Liver (tissue), 9 donors: ENCODE data around the gene SEBOX. TPM values are rescaled to one million over a fixed set of nuclear protein-coding genes. Genes with fewer than 3 reads are reported as not detected.

Experiments used
- DNase-seq: peaks from one replicate; pipeline ENCODE4 v3.0.0-alpha.2; 2017; ENCODE audit warnings: low spot score
- H3K27ac ChIP-seq, 2 donors: one replicate each; pipeline ENCODE4 v1.7.0; 2013; ENCODE audit warnings: inconsistent platforms in 2 of 2, low read length in 2 of 2, control low read depth in 1 of 2, low read depth in 1 of 2, mild to moderate bottlenecking in 1 of 2
- H3K27me3 ChIP-seq, 4 donors: one replicate each; pipeline versions ENCODE4 v1.6.1 to v1.7.0; 2013; ENCODE audit warnings: low read length in 3 of 4, inconsistent platforms in 1 of 4, mild to moderate bottlenecking in 1 of 4, moderate library complexity in 1 of 4; ENCODE audit not compliant: control insufficient read depth in 4 of 4, insufficient read depth in 4 of 4
- H3K36me3 ChIP-seq, 4 donors: one replicate each; pipeline versions ENCODE4 v1.6.1 to v1.7.0; 2013; ENCODE audit warnings: low read length in 3 of 4, mild to moderate bottlenecking in 3 of 4, low read depth in 1 of 4, moderate library complexity in 1 of 4; ENCODE audit not compliant: control insufficient read depth in 4 of 4, insufficient read depth in 3 of 4
- H3K4me1 ChIP-seq, 4 donors: one replicate each; pipeline versions ENCODE4 v1.6.1 to v1.7.0; 2013; ENCODE audit warnings: low read length in 3 of 4, mild to moderate bottlenecking in 3 of 4, moderate library complexity in 1 of 4; ENCODE audit not compliant: control insufficient read depth in 4 of 4, insufficient read depth in 4 of 4
- H3K4me3 ChIP-seq, 3 donors: one replicate each; pipeline versions ENCODE4 v1.6.1 to v1.7.0; 2013; ENCODE audit warnings: low read length in 3 of 3, control low read depth in 1 of 3, low read depth in 1 of 3, mild to moderate bottlenecking in 1 of 3
- H3K9ac ChIP-seq, 2 donors: one replicate each; pipeline ENCODE4 v1.7.0; 2013; ENCODE audit warnings: low read length in 2 of 2, mild to moderate bottlenecking in 2 of 2, moderate library complexity in 2 of 2, control low read depth in 1 of 2, low read depth in 1 of 2
- H3K9me3 ChIP-seq, 4 donors: one replicate each; pipeline versions ENCODE4 v1.6.1 to v1.7.0; 2013; ENCODE audit warnings: low read length in 3 of 4; ENCODE audit not compliant: control insufficient read depth in 4 of 4
- ATF3 ChIP-seq: IDR thresholded peaks from 2 replicates; pipeline ENCODE4 v1.6.1; 2016; ENCODE audit warnings: antibody characterized with exemption
- EGR1 ChIP-seq, 2 donors: IDR thresholded peaks; 2 replicates each; pipeline ENCODE4 v1.6.1; 2016 to 2018; ENCODE audit warnings: antibody characterized with exemption in 2 of 2, low read depth in 2 of 2
- FOXA1 ChIP-seq: IDR thresholded peaks from 2 replicates; pipeline ENCODE4 v1.6.1; 2016; ENCODE audit warnings: antibody characterized with exemption
- FOXA2 ChIP-seq: IDR thresholded peaks from 2 replicates; pipeline ENCODE4 v1.6.1; 2016; ENCODE audit warnings: antibody characterized with exemption
- GABPA ChIP-seq, 2 donors: IDR thresholded peaks in 1 of 2; conservative IDR thresholded peaks in 1 of 2; 2 replicates each; pipeline ENCODE4 v1.6.1; 2016; ENCODE audit warnings: antibody characterized with exemption in 2 of 2, mild to moderate bottlenecking in 1 of 2, moderate library complexity in 1 of 2
- HNF4A ChIP-seq, 2 donors: conservative IDR thresholded peaks; 2 replicates each; pipeline ENCODE4 v1.6.1; 2016; ENCODE audit warnings: antibody characterized with exemption in 2 of 2, mild to moderate bottlenecking in 2 of 2
- HNF4G ChIP-seq: IDR thresholded peaks from 2 replicates; pipeline ENCODE4 v1.6.1; 2016; ENCODE audit warnings: antibody characterized with exemption
- JUND ChIP-seq, 2 donors: IDR thresholded peaks; 2 replicates each; pipeline ENCODE4 v1.6.1; 2016; ENCODE audit warnings: antibody characterized with exemption in 2 of 2
- MAX ChIP-seq: IDR thresholded peaks from 2 replicates; pipeline ENCODE4 v1.6.1; 2016; ENCODE audit warnings: antibody characterized with exemption
- NR2F2 ChIP-seq: IDR thresholded peaks from 2 replicates; pipeline ENCODE4 v1.6.1; 2016; ENCODE audit warnings: antibody characterized with exemption
- RAD21 ChIP-seq, 2 donors: IDR thresholded peaks; 2 replicates each; pipeline ENCODE4 v1.6.1; 2016; ENCODE audit warnings: antibody characterized with exemption in 2 of 2, mild to moderate bottlenecking in 2 of 2
- RXRA ChIP-seq, 2 donors: IDR thresholded peaks; 2 replicates each; pipeline ENCODE4 v1.6.1; 2017 to 2018; ENCODE audit warnings: antibody characterized with exemption in 2 of 2, mild to moderate bottlenecking in 1 of 2
- SP1 ChIP-seq: IDR thresholded peaks from 2 replicates; pipeline ENCODE4 v1.6.1; 2018; ENCODE audit warnings: antibody characterized with exemption, mild to moderate bottlenecking
- TAF1 ChIP-seq: conservative IDR thresholded peaks from 2 replicates; pipeline ENCODE4 v1.6.1; 2016; ENCODE audit warnings: antibody characterized with exemption, mild to moderate bottlenecking
- YY1 ChIP-seq: IDR thresholded peaks from 2 replicates; pipeline ENCODE4 v1.6.1; 2016; ENCODE audit warnings: antibody characterized with exemption, mild to moderate bottlenecking
- ZBTB33 ChIP-seq: IDR thresholded peaks from 2 replicates; pipeline ENCODE4 v1.6.1; 2016; ENCODE audit warnings: antibody characterized with exemption
- WGBS: extraction: QIAGEN DNeasy Blood & Tissue Kit; methylation state at CpG from one replicate; pipeline ENCODE4 v1.1.7; 2013; 5-methylcytosine and 5-hydroxymethylcytosine counted together
- polyA plus RNA-seq, 2 donors: library from polyadenylated mRNA; stranded (reverse) in 1 of 2; unstranded in 1 of 2; fragments of 200-250 nt in 1 of 2; fragments of >200 nt in 1 of 2; fragmentation: Nextera tagmentation in 1 of 2; extraction: Ambion mirVana in 1 of 2; gene quantifications; one replicate each; pipeline versions ENCODE4 v1.2.1 to v1.2.3, GENCODE V29; 2013 to 2015
- total RNA-seq, 2 donors: library from RNA; depleted of rRNA; stranded (reverse); fragments of >200 nt; gene quantifications; one replicate each; pipeline ENCODE4 v1.2.3, GENCODE V29; 2014
- TF ChIP-seq, protein P1 (sequence below): fragments of 150-350 bp; IDR thresholded peaks from 2 replicates; pipeline ENCODE4 v1.5.1; 2017; ENCODE audit warnings: improper control_type of control experiment, low read depth, low read length; ENCODE audit not compliant: missing input control
- TF ChIP-seq, protein P2 (sequence below): IDR thresholded peaks from 2 replicates; pipeline ENCODE4 v1.6.1; 2016; ENCODE audit warnings: antibody characterized with exemption, mild to moderate bottlenecking
- donor health status: healthy.
- donor health status: healthy.
- donor health status: healthy.
- donor health status: healthy.
- donor health status: healthy.

SEBOX gene
- total and polyA plus RNA-seq, 4 donors = 0.19 to 0.59 TPM; not detected in 2

- Histone ChIP-seq H3K9me3 (no peaks in the 10 kb centered on the region), H3K4me1 (no peaks in the 10 kb centered on the region), H3K9ac (no peak overlapping the region), H3K27ac (no peak overlapping the region), H3K27me3 (no peaks in the 10 kb centered on the region), H3K36me3 (peaks cover 2 to 19% (median 8%) of the 10 kb centered on the region in 4 donors), H3K4me3 (no peak overlapping the region)
- DNase-seq = no peak
- TF ChIP-seq, protein P1, sequence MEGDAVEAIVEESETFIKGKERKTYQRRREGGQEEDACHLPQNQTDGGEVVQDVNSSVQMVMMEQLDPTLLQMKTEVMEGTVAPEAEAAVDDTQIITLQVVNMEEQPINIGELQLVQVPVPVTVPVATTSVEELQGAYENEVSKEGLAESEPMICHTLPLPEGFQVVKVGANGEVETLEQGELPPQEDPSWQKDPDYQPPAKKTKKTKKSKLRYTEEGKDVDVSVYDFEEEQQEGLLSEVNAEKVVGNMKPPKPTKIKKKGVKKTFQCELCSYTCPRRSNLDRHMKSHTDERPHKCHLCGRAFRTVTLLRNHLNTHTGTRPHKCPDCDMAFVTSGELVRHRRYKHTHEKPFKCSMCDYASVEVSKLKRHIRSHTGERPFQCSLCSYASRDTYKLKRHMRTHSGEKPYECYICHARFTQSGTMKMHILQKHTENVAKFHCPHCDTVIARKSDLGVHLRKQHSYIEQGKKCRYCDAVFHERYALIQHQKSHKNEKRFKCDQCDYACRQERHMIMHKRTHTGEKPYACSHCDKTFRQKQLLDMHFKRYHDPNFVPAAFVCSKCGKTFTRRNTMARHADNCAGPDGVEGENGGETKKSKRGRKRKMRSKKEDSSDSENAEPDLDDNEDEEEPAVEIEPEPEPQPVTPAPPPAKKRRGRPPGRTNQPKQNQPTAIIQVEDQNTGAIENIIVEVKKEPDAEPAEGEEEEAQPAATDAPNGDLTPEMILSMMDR = no peak
- TF ChIP-seq GABPA (IDR thresholded peaks at IDR 0.05 in 1 of 2, conservative IDR thresholded peaks at IDR 0.05 in 1 of 2) (no peak), TAF1 (no peak), HNF4G (no peak), ZBTB33 (no peak), MAX (no peak), SP1 (no peak), YY1 (no peak), NR2F2 (no peak), FOXA1 (no peak), FOXA2 (no peak), RAD21 (IDR thresholded peaks at IDR 0.05) (no peak)
- 50% methylated on average over 2 of the region's 2 CpGs for WGBS
These were observed 26.4 kb upstream of the SEBOX start for GRCh38 chr17:28391401-28391800.

- WGBS = 99% methylated on average over 1 of the region's 1 CpG
- H3K9ac ChIP-seq = no peak overlapping the region
- no peak overlapping the region for H3K27ac ChIP-seq
- no peak overlapping the region for H3K4me3 ChIP-seq
- no peak for TF ChIP-seq RXRA (IDR thresholded peaks at IDR 0.05)
- DNase-seq = no peak
- no peaks in the 10 kb centered on the region for H3K4me1 ChIP-seq
- H3K9me3 ChIP-seq = no peaks in the 10 kb centered on the region
- H3K27me3 ChIP-seq = no peaks in the 10 kb centered on the region
- H3K36me3 ChIP-seq = peaks cover 2 to 19% (median 7%) of the 10 kb centered on the region in 4 donors
These were observed 26.0 kb upstream of the SEBOX start for GRCh38 chr17:28390984-28391383.

DNA sequence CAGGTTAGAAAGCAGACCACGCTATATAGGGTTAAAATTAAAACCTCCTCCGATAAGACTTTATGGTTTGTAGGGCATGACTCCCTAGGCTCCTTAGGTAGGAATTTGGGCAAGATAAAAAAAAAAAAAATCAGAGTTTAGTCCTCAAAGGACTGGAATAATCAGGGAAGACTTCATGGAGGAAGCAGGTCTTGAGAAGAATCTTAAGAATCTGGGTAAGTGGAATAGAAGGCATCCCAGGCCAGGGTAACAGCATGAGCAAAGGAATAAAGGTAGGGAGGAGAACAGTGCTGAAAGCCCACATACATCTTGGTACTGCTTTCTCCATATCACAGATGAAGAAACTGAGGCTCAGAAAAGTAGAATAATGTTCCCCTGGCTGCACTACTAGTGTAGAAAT, 25.6 kb upstream of the SEBOX start:
- no peak overlapping the region for H3K27ac ChIP-seq
- DNase-seq = no peak
- no peak for TF ChIP-seq YY1
- TF ChIP-seq JUND (IDR thresholded peaks at IDR 0.05) = no peak
- TF ChIP-seq, protein P1 = no peak
- no peak for TF ChIP-seq EGR1 (IDR thresholded peaks at IDR 0.05; ENCODE audit: low read depth in 2 of 2)
- no peak for TF ChIP-seq HNF4A (conservative IDR thresholded peaks at IDR 0.05)
- no peak for TF ChIP-seq HNF4G
- TF ChIP-seq TAF1 = no peak
- no peak for TF ChIP-seq RXRA (IDR thresholded peaks at IDR 0.05)
- TF ChIP-seq ATF3 = no peak
- no peak for TF ChIP-seq FOXA2
- TF ChIP-seq FOXA1 = no peak
- no peak for TF ChIP-seq NR2F2
- TF ChIP-seq, protein P2, sequence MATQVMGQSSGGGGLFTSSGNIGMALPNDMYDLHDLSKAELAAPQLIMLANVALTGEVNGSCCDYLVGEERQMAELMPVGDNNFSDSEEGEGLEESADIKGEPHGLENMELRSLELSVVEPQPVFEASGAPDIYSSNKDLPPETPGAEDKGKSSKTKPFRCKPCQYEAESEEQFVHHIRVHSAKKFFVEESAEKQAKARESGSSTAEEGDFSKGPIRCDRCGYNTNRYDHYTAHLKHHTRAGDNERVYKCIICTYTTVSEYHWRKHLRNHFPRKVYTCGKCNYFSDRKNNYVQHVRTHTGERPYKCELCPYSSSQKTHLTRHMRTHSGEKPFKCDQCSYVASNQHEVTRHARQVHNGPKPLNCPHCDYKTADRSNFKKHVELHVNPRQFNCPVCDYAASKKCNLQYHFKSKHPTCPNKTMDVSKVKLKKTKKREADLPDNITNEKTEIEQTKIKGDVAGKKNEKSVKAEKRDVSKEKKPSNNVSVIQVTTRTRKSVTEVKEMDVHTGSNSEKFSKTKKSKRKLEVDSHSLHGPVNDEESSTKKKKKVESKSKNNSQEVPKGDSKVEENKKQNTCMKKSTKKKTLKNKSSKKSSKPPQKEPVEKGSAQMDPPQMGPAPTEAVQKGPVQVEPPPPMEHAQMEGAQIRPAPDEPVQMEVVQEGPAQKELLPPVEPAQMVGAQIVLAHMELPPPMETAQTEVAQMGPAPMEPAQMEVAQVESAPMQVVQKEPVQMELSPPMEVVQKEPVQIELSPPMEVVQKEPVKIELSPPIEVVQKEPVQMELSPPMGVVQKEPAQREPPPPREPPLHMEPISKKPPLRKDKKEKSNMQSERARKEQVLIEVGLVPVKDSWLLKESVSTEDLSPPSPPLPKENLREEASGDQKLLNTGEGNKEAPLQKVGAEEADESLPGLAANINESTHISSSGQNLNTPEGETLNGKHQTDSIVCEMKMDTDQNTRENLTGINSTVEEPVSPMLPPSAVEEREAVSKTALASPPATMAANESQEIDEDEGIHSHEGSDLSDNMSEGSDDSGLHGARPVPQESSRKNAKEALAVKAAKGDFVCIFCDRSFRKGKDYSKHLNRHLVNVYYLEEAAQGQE = no peak
- TF ChIP-seq SP1 = no peak
- H3K4me3 ChIP-seq = no peak overlapping the region
- 98% methylated on average over 2 of the region's 2 CpGs for WGBS
- H3K9ac ChIP-seq = no peak overlapping the region
- H3K36me3 ChIP-seq = peaks cover 2 to 19% (median 5%) of the 10 kb centered on the region in 4 donors
- H3K4me1 ChIP-seq = no peaks in the 10 kb centered on the region
- H3K9me3 ChIP-seq = no peaks in the 10 kb centered on the region
- H3K27me3 ChIP-seq = no peaks in the 10 kb centered on the region
